Stomach smooth muscle (tissue), 2 donors: ENCODE results near the gene HOXD3.

Experiments
- H3K27ac ChIP-seq: one replicate; pipeline ENCODE4 v1.7.0; 2013; ENCODE audit warnings: mild to moderate bottlenecking, low read length, inconsistent platforms
- H3K27me3 ChIP-seq, 2 donors: one replicate each; pipeline ENCODE4 v1.7.0; 2013; ENCODE audit warnings: low read length in 2 of 2; ENCODE audit not compliant: insufficient read depth in 2 of 2, control insufficient read depth in 1 of 2
- H3K36me3 ChIP-seq, 2 donors: one replicate each; pipeline ENCODE4 v1.7.0; 2013; ENCODE audit warnings: low read length in 2 of 2; ENCODE audit not compliant: control insufficient read depth in 2 of 2, insufficient read depth in 2 of 2
- H3K4me1 ChIP-seq: one replicate; pipeline ENCODE4 v1.7.0; 2013; ENCODE audit warnings: low read length; ENCODE audit not compliant: control insufficient read depth, insufficient read depth
- H3K4me3 ChIP-seq, 2 donors: one replicate each; pipeline ENCODE4 v1.7.0; 2013; ENCODE audit warnings: low read length in 2 of 2
- H3K9ac ChIP-seq, 2 donors: one replicate each; pipeline ENCODE4 v1.7.0; 2013; ENCODE audit warnings: low read length in 2 of 2, mild to moderate bottlenecking in 1 of 2
- H3K9me3 ChIP-seq, 2 donors: one replicate each; pipeline ENCODE4 v1.7.0; 2013; ENCODE audit warnings: low read length in 2 of 2; ENCODE audit not compliant: control insufficient read depth in 2 of 2
- donor health status: healthy.
- donor health status: Pancreatic carcinoma.

Gene HOXD3

GRCh38 chr2:176114930-176115625 lies 42.0 kb upstream of the HOXD3 start:
- H3K27ac ChIP-seq, result no peak overlapping the region
- peaks cover 4% of the 10 kb centered on the region in 2 donors for H3K9me3 ChIP-seq
- H3K27me3 ChIP-seq, result peaks cover 87 to 97% of the 10 kb centered on the region in 2 donors
- no peak overlapping the region for H3K9ac ChIP-seq
- H3K36me3 ChIP-seq, result no peaks in the 10 kb centered on the region
- H3K4me3 ChIP-seq, result no peak overlapping the region
- H3K4me1 ChIP-seq, result peaks cover 3% of the 10 kb centered on the region

GRCh38 chr2:176115883-176116813 lies 41.0 kb upstream of the HOXD3 start, which contains the start of gene HOXD10:
HOXD10 (plus strand) TSS chr2:176116778; CDS start chr2:176116834, 56 bp downstream.
- H3K9ac ChIP-seq, result no peak within 1 kb of the TSS
- peaks cover 3% of the 10 kb centered on the region for H3K4me1 ChIP-seq
- peaks cover 89 to 97% of the 10 kb centered on the region in 2 donors for H3K27me3 ChIP-seq
- no peaks in the 10 kb centered on the region for H3K36me3 ChIP-seq
- H3K9me3 ChIP-seq, result peaks cover 4% of the 10 kb centered on the region in 2 donors
- H3K4me3 ChIP-seq, result no peak within 1 kb of the TSS
- no peak within 1 kb of the TSS for H3K27ac ChIP-seq

GRCh38 chr2:176117162-176117822 lies 39.8 kb upstream of the HOXD3 start:
- no peak overlapping the region for H3K9ac ChIP-seq
- no peak overlapping the region for H3K27ac ChIP-seq
- H3K27me3 ChIP-seq, result peaks cover 84 to 97% of the 10 kb centered on the region in 2 donors
- H3K4me3 ChIP-seq, result no peak overlapping the region
- no peaks in the 10 kb centered on the region for H3K36me3 ChIP-seq
- H3K9me3 ChIP-seq, result peaks cover 2 to 4% of the 10 kb centered on the region in 2 donors
- H3K4me1 ChIP-seq, result peaks cover under 1% of the 10 kb centered on the region

- Histone ChIP-seq H3K36me3 (no peaks in the 10 kb centered on the region), H3K9me3 (peaks cover 0 to 4% of the 10 kb centered on the region in 2 donors), H3K9ac (no peak overlapping the region), H3K27me3 (peaks cover 78 to 97% of the 10 kb centered on the region in 2 donors), H3K27ac (no peak overlapping the region), H3K4me3 (no peak overlapping the region), H3K4me1 (peaks cover 6% of the 10 kb centered on the region)
Measured at GRCh38 chr2:176117823-176118371, 39.2 kb upstream of the HOXD3 start.

GRCh38 chr2:176118601-176119339 lies 38.3 kb upstream of the HOXD3 start:
- Histone ChIP-seq H3K27ac (no peak overlapping the region), H3K4me3 (no peak overlapping the region), H3K9ac (no peak overlapping the region), H3K4me1 (peaks cover 14% of the 10 kb centered on the region), H3K9me3 (peaks cover 0 to 4% of the 10 kb centered on the region in 2 donors), H3K27me3 (peaks cover 76 to 98% of the 10 kb centered on the region in 2 donors), H3K36me3 (no peaks in the 10 kb centered on the region)

- no peaks in the 10 kb centered on the region for H3K36me3 ChIP-seq
- H3K27me3 ChIP-seq, result peaks cover 78 to 98% of the 10 kb centered on the region in 2 donors
- H3K9me3 ChIP-seq, result peaks cover 0 to 4% of the 10 kb centered on the region in 2 donors
- no peak overlapping the region for H3K27ac ChIP-seq
- peaks cover 14% of the 10 kb centered on the region for H3K4me1 ChIP-seq
- H3K9ac ChIP-seq, result no peak overlapping the region
- no peak overlapping the region for H3K4me3 ChIP-seq
Measured at GRCh38 chr2:176120364-176121189, 36.5 kb upstream of the HOXD3 start.

GRCh38 chr2:176121190-176122051 lies 35.7 kb upstream of the HOXD3 start:
- Histone ChIP-seq H3K27ac (no peak overlapping the region), H3K4me1 (peaks cover 14% of the 10 kb centered on the region), H3K9ac (no peak overlapping the region), H3K4me3 (peak overlapping the region in 1 of 2 donors; percentile 15), H3K9me3 (peaks cover 0 to 4% of the 10 kb centered on the region in 2 donors), H3K27me3 (peaks cover 78 to 97% of the 10 kb centered on the region in 2 donors), H3K36me3 (no peaks in the 10 kb centered on the region)

- H3K4me3 ChIP-seq, result peak overlapping the region; percentile 21 to 67
- H3K27ac ChIP-seq, result no peak overlapping the region
- H3K27me3 ChIP-seq, result peaks cover 75 to 95% of the 10 kb centered on the region in 2 donors
- no peak overlapping the region for H3K9ac ChIP-seq
- H3K4me1 ChIP-seq, result peaks cover 14% of the 10 kb centered on the region
- H3K36me3 ChIP-seq, result no peaks in the 10 kb centered on the region
- peaks cover 0 to 4% of the 10 kb centered on the region in 2 donors for H3K9me3 ChIP-seq
Measured at GRCh38 chr2:176122052-176122682, 34.9 kb upstream of the HOXD3 start.
